ENCODE data around the gene RFFL. TPM values are rescaled to one million over a fixed set of nuclear protein-coding genes. Genes with fewer than 3 reads are reported as not detected.
A peak's percentile ranks its signal among the peaks of the same experiment; 100 is the strongest.

The RFFL gene
- total RNA-seq, 1 experiment from 2014 or later = 22.0 TPM

- no peak for DNase-seq (ENCODE audit: unreplicated experiment)
- peaks cover 17% of the 10 kb centered on the region for H3K4me1 Mint-ChIP-seq (ENCODE audit: insufficient read depth, unreplicated experiment)
- no peak for TF ChIP-seq CTCF (IDR thresholded peaks at IDR 0.05; ENCODE audit: unreplicated experiment)
- H3K9me3 Mint-ChIP-seq (ENCODE audit: unreplicated experiment) = no peaks in the 10 kb centered on the region
- ChIA-PET POLR2A (interaction anchor here (1.8 to 3.9 kb wide), 2 partner anchors 10 to 14 kb away, joined by 5 to 20 read pairs; partner anchors contain the start of gene RFFL), CTCF (interaction anchor here (0.6 to 1.9 kb wide), 5 partner anchors 8 to 730 kb away, joined by 3 to 12 read pairs (median 3); partner anchors contain the start of gene RFFL)
- H3K27ac Mint-ChIP-seq (ENCODE audit: low read depth, unreplicated experiment) = peak overlapping the region; percentile 28
- BruUV-seq (replicated peaks) = no TSS peak
- H3K36me3 Mint-ChIP-seq (ENCODE audit: insufficient read depth, unreplicated experiment) = peaks cover 6% of the 10 kb centered on the region
- no peaks in the 10 kb centered on the region for H3K27me3 Mint-ChIP-seq (ENCODE audit: insufficient read depth, unreplicated experiment)
- intact Hi-C loops (cut with micrococcal nuclease) = no loop called here
- H3K4me3 Mint-ChIP-seq (ENCODE audit: unreplicated experiment) = no peak overlapping the region
These were observed 10.6 kb upstream of the RFFL start for GRCh38 chr17:35073991-35074627.

- Mint-ChIP-seq H3K4me3 (ENCODE audit: unreplicated experiment) (no peak overlapping the region), H3K9me3 (ENCODE audit: unreplicated experiment) (no peaks in the 10 kb centered on the region), H3K4me1 (ENCODE audit: insufficient read depth, unreplicated experiment) (peaks cover 17% of the 10 kb centered on the region), H3K36me3 (ENCODE audit: insufficient read depth, unreplicated experiment) (peaks cover 6% of the 10 kb centered on the region), H3K27ac (ENCODE audit: low read depth, unreplicated experiment) (no peak overlapping the region), H3K27me3 (ENCODE audit: insufficient read depth, unreplicated experiment) (no peaks in the 10 kb centered on the region)
- BruUV-seq (replicated peaks) = no TSS peak
- POLR2A ChIA-PET = interaction anchor here (0.7 to 3.9 kb wide), 3 partner anchors 9 to 1387 kb away, joined by 3 to 20 read pairs (median 5); partner anchors contain the start of gene RFFL
- no peak for TF ChIP-seq CTCF (IDR thresholded peaks at IDR 0.05; ENCODE audit: unreplicated experiment)
- DNase-seq (ENCODE audit: unreplicated experiment) = no peak
- intact Hi-C loops (cut with micrococcal nuclease) = no loop called here
- CTCF ChIA-PET = interaction anchor here (0.6 to 1.3 kb wide), 2 partner anchors 91 to 731 kb away, joined by 3 to 4 read pairs; no protein-coding TSS in a partner anchor
These were observed 9.8 kb upstream of the RFFL start for GRCh38 chr17:35073183-35073790.

GRCh38 chr17:35069311-35069710, 5.8 kb upstream of the RFFL start:
- POLR2A ChIA-PET = interaction anchor here (0.6 to 1.4 kb wide), 3 partner anchors 8 to 174 kb away, joined by 3 to 6 read pairs (median 3); partner anchors contain the start of gene SLFN5
- BruUV-seq (replicated peaks) = no TSS peak
- H3K27me3 Mint-ChIP-seq (ENCODE audit: insufficient read depth, unreplicated experiment) = no peaks in the 10 kb centered on the region
- no peak overlapping the region for H3K27ac Mint-ChIP-seq (ENCODE audit: low read depth, unreplicated experiment)
- H3K4me3 Mint-ChIP-seq (ENCODE audit: unreplicated experiment) = no peak overlapping the region
- intact Hi-C loops (cut with micrococcal nuclease) = no loop called here
- no peak for DNase-seq (ENCODE audit: unreplicated experiment)
- H3K36me3 Mint-ChIP-seq (ENCODE audit: insufficient read depth, unreplicated experiment) = peaks cover 6% of the 10 kb centered on the region
- H3K4me1 Mint-ChIP-seq (ENCODE audit: insufficient read depth, unreplicated experiment) = peaks cover 12% of the 10 kb centered on the region
- CTCF ChIA-PET = interaction anchor here (1.0 kb wide), 1 partner anchor 10 kb away, joined by 4 read pairs; no protein-coding TSS in a partner anchor
- no peak for TF ChIP-seq CTCF (IDR thresholded peaks at IDR 0.05; ENCODE audit: unreplicated experiment)
- H3K9me3 Mint-ChIP-seq (ENCODE audit: unreplicated experiment) = no peaks in the 10 kb centered on the region

GRCh38 chr17:35068249-35068648, 4.7 kb upstream of the RFFL start:
- Mint-ChIP-seq H3K27me3 (ENCODE audit: insufficient read depth, unreplicated experiment) (no peaks in the 10 kb centered on the region), H3K4me1 (ENCODE audit: insufficient read depth, unreplicated experiment) (peaks cover 12% of the 10 kb centered on the region), H3K4me3 (ENCODE audit: unreplicated experiment) (no peak overlapping the region), H3K27ac (ENCODE audit: low read depth, unreplicated experiment) (no peak overlapping the region), H3K36me3 (ENCODE audit: insufficient read depth, unreplicated experiment) (peaks cover 6% of the 10 kb centered on the region), H3K9me3 (ENCODE audit: unreplicated experiment) (no peaks in the 10 kb centered on the region)
- TF ChIP-seq CTCF (IDR thresholded peaks at IDR 0.05; ENCODE audit: unreplicated experiment) = no peak
- CTCF ChIA-PET = interaction anchor here (0.6 to 0.7 kb wide), 2 partner anchors 472 to 720 kb away, joined by 3 read pairs; no protein-coding TSS in a partner anchor
- intact Hi-C loops (cut with micrococcal nuclease) = no loop called here
- no TSS peak for BruUV-seq (replicated peaks)
- no peak for DNase-seq (ENCODE audit: unreplicated experiment)
- POLR2A ChIA-PET = interaction anchor here (0.6 to 1.4 kb wide), 2 partner anchors 10 to 51 kb away, joined by 4 to 6 read pairs; no protein-coding TSS in a partner anchor
